H1 (cell line): ENCODE results near the gene MAPK4. TPM values are rescaled to one million over a fixed set of nuclear protein-coding genes. Genes with fewer than 3 reads are reported as not detected.

ENCODE experiments used
- CTCF ChIA-PET: fragments of 300-600 bp; sonication (Branson Sonifier 250); formaldehyde crosslinking; loops from one replicate; lab custom pipeline; 2021; ENCODE audit not compliant: partially characterized antibody; lab: Charles Lee
- POLR2A ChIA-PET: fragments of 300-600 bp; sonication (Branson Sonifier 250); formaldehyde crosslinking; loops from one replicate; lab custom pipeline; 2021; ENCODE audit warnings: inconsistent platforms; ENCODE audit not compliant: partially characterized antibody; lab: Charles Lee
- DNase-seq, 2 experiments: peaks; one replicate each; pipeline versions ENCODE4 v3.0.0 to v3.0.0-alpha.2; 2010 to 2022; ENCODE audit warnings: low spot score in 2 of 2, low read depth in 1 of 2, mixed read lengths in 1 of 2
- FAIRE-seq: peaks from 2 replicates; lab custom pipeline; 2011; peaks lifted over from hg19 to GRCh38; lab: Jason Lieb, UNC
- H2AFZ ChIP-seq: 2 replicates; pipeline ENCODE4 v1.8.1; 2012; ENCODE audit warnings: low read length, inconsistent platforms
- H2AK5ac ChIP-seq: 2 replicates; pipeline ENCODE4 v1.6.1; 2013; ENCODE audit warnings: low read depth, low read length
- H2BK120ac ChIP-seq: replicated peaks from 2 replicates; pipeline ENCODE3; 2013; ENCODE audit warnings: low read depth, low read length, inconsistent platforms
- H2BK12ac ChIP-seq: 2 replicates; pipeline ENCODE4 v1.6.1; 2013; ENCODE audit warnings: low read depth, low read length
- H2BK15ac ChIP-seq: 2 replicates; pipeline ENCODE4 v1.6.1; 2013; ENCODE audit warnings: low read length
- H2BK20ac ChIP-seq: 2 replicates; pipeline ENCODE4 v1.6.1; 2013; ENCODE audit warnings: low read length
- H2BK5ac ChIP-seq: 2 replicates; pipeline ENCODE4 v1.6.1; 2013; ENCODE audit warnings: low read depth, low read length
- H3K14ac ChIP-seq: 2 replicates; pipeline ENCODE4 v1.6.1; 2013; ENCODE audit warnings: inconsistent platforms; ENCODE audit not compliant: insufficient read length
- H3K18ac ChIP-seq: 2 replicates; pipeline ENCODE4 v1.6.1; 2013; ENCODE audit warnings: low read length; ENCODE audit errors: extremely low read depth
- H3K23ac ChIP-seq: 2 replicates; pipeline ENCODE4 v1.6.1; 2013; ENCODE audit warnings: inconsistent platforms; ENCODE audit not compliant: insufficient read length
- H3K23me2 ChIP-seq: 2 replicates; pipeline ENCODE4 v1.6.1; 2013; ENCODE audit warnings: low read depth, low read length
- H3K27ac ChIP-seq: 2 replicates; pipeline ENCODE4 v1.6.1; 2011; ENCODE audit warnings: low read depth, low read length, inconsistent platforms
- H3K27me3 ChIP-seq, 4 experiments: replicated peaks in 1 of 4; 1 replicate in 1 of 4; 2 replicates in 3 of 4; pipeline versions ENCODE4 v1.6.1 to v1.8.1; 2011 to 2013; ENCODE audit warnings: low read length in 3 of 4, mild to moderate bottlenecking in 3 of 4, inconsistent platforms in 2 of 4, mixed read lengths in 2 of 4, moderate library complexity in 1 of 4; ENCODE audit not compliant: control insufficient read depth in 3 of 4, insufficient read depth in 3 of 4; ENCODE audit errors: extremely low read depth in 1 of 4
- H3K36me3 ChIP-seq, 4 experiments: 2 replicates each; pipeline versions ENCODE4 v1.6.1 to v1.8.1; 2011 to 2013; ENCODE audit warnings: mild to moderate bottlenecking in 4 of 4, low read length in 3 of 4, moderate library complexity in 2 of 4, control low read depth in 1 of 4, inconsistent platforms in 1 of 4; ENCODE audit not compliant: insufficient read depth in 4 of 4, control insufficient read depth in 2 of 4
- H3K4ac ChIP-seq: replicated peaks from 2 replicates; pipeline ENCODE3; 2013; ENCODE audit warnings: low read length, low read depth, mixed read lengths, inconsistent platforms; ENCODE audit not compliant: insufficient read length
- H3K4me1 ChIP-seq, 4 experiments: replicated peaks in 1 of 4; 1 replicate in 1 of 4; 2 replicates in 3 of 4; pipeline versions ENCODE4 v1.6.1 to v1.8.1; 2011 to 2013; ENCODE audit warnings: low read length in 3 of 4, inconsistent platforms in 2 of 4, mixed read lengths in 1 of 4; ENCODE audit not compliant: insufficient read depth in 4 of 4, control insufficient read depth in 3 of 4
- H3K4me2 ChIP-seq, 2 experiments: 2 replicates each; pipeline versions ENCODE4 v1.6.1 to v1.8.1; 2011 to 2013; ENCODE audit warnings: low read depth in 2 of 2, low read length in 2 of 2, control low read depth in 1 of 2, inconsistent platforms in 1 of 2, mild to moderate bottlenecking in 1 of 2; ENCODE audit not compliant: insufficient read depth in 1 of 2
- H3K4me3 ChIP-seq, 4 experiments: fragments of 200-600, 300-600 bp in 1 of 4; sonication (generic), shearing (Covaris generic), sonication (Bioruptor Twin) in 1 of 4; 2 replicates each; pipeline versions ENCODE4 v1.5.1 to v1.8.1; 2011 to 2016; ENCODE audit warnings: low read length in 4 of 4, low read depth in 3 of 4, control low read depth in 2 of 4, inconsistent platforms in 2 of 4, mild to moderate bottlenecking in 2 of 4, mixed read lengths in 1 of 4, moderate library complexity in 1 of 4; ENCODE audit not compliant: insufficient read depth in 2 of 4; ENCODE audit errors: extremely low read depth in 1 of 4
- H3K56ac ChIP-seq: replicated peaks from 2 replicates; pipeline ENCODE3; 2013; ENCODE audit warnings: low read depth, mild to moderate bottlenecking, mixed read lengths, low read length, inconsistent platforms; ENCODE audit not compliant: insufficient read length
- H3K79me1 ChIP-seq: 2 replicates; pipeline ENCODE4 v1.6.1; 2013; ENCODE audit warnings: low read depth, low read length, control low read depth
- H3K79me2 ChIP-seq, 2 experiments: 2 replicates each; pipeline versions ENCODE4 v1.6.1 to v1.8.1; 2012 to 2013; ENCODE audit warnings: low read length in 2 of 2, mild to moderate bottlenecking in 2 of 2, inconsistent platforms in 1 of 2; ENCODE audit not compliant: insufficient read depth in 2 of 2, control insufficient read depth in 1 of 2
- H3K9ac ChIP-seq, 4 experiments: replicated peaks in 1 of 4; 1 replicate in 1 of 4; 2 replicates in 3 of 4; pipeline versions ENCODE4 v1.6.1 to v1.8.1; 2011 to 2013; ENCODE audit warnings: low read depth in 3 of 4, low read length in 3 of 4, control low read depth in 2 of 4, mild to moderate bottlenecking in 2 of 4, moderate library complexity in 2 of 4, inconsistent platforms in 1 of 4; ENCODE audit errors: extremely low read depth in 1 of 4
- H3K9me3 ChIP-seq, 2 experiments: 2 replicates each; pipeline versions ENCODE4 v1.6.1 to v1.8.1; 2012 to 2013; ENCODE audit warnings: mild to moderate bottlenecking in 2 of 2, moderate library complexity in 2 of 2, control low read depth in 1 of 2, inconsistent platforms in 1 of 2, low read depth in 1 of 2, low read length in 1 of 2, mixed read lengths in 1 of 2; ENCODE audit not compliant: insufficient read depth in 2 of 2
- H4K20me1 ChIP-seq, 2 experiments: replicated peaks in 1 of 2; 2 replicates each; pipeline versions ENCODE3 to v1.8.1; 2011 to 2013; ENCODE audit warnings: inconsistent platforms in 2 of 2, low read length in 2 of 2, mild to moderate bottlenecking in 1 of 2; ENCODE audit not compliant: insufficient read depth in 2 of 2, control insufficient read depth in 1 of 2
- H4K5ac ChIP-seq: 2 replicates; pipeline ENCODE4 v1.6.1; 2013; ENCODE audit warnings: low read length, low read depth, mixed read lengths, inconsistent platforms; ENCODE audit not compliant: insufficient read length
- H4K8ac ChIP-seq: 2 replicates; pipeline ENCODE4 v1.8.0; 2013; ENCODE audit warnings: mild to moderate bottlenecking, moderate library complexity, low read length, inconsistent platforms; ENCODE audit not compliant: insufficient read depth; ENCODE audit errors: extremely low read depth
- H4K91ac ChIP-seq: replicated peaks from 2 replicates; pipeline ENCODE3; 2013; ENCODE audit warnings: low read length, mixed read lengths, inconsistent platforms; ENCODE audit not compliant: insufficient read length
- BACH1 ChIP-seq: IDR thresholded peaks from 2 replicates; pipeline ENCODE4 v1.6.1; 2012; ENCODE audit warnings: low read length, improper control_type of control experiment
- CBX5 ChIP-seq: fragments of 300-800, 300-1000 bp; sonication (generic); IDR thresholded peaks from 2 replicates; pipeline ENCODE4 v1.7.1; 2016; ENCODE audit warnings: antibody characterized with exemption, low read length, low read depth
- CBX8 ChIP-seq: fragments of 300-800, 300-1000 bp; sonication (generic); IDR thresholded peaks from 2 replicates; pipeline ENCODE4 v1.7.1; 2016; ENCODE audit warnings: low read depth, low read length, borderline replicate concordance
- CEBPB ChIP-seq: IDR thresholded peaks from 2 replicates; pipeline ENCODE4 v1.6.1; 2012; ENCODE audit warnings: low read depth, low read length
- EGR1 ChIP-seq: IDR thresholded peaks from 2 replicates; pipeline ENCODE4 v1.6.1; 2011; ENCODE audit warnings: low read depth, low read length, borderline replicate concordance
- KDM5A ChIP-seq: fragments of 200-600 bp; IDR thresholded peaks from 2 replicates; pipeline ENCODE4 v1.7.1; 2012; ENCODE audit warnings: mild to moderate bottlenecking, low read length, inconsistent platforms, mixed read lengths
- MAFK ChIP-seq: IDR thresholded peaks from 2 replicates; pipeline ENCODE4 v1.6.1; 2012; ENCODE audit warnings: low read depth, mild to moderate bottlenecking, improper control_type of control experiment, low read length
- NANOG ChIP-seq: IDR thresholded peaks from 2 replicates; pipeline ENCODE4 v1.6.1; 2011; ENCODE audit warnings: low read length, low read depth, mild to moderate bottlenecking, inconsistent platforms; ENCODE audit not compliant: insufficient read depth, poor library complexity, severe bottlenecking
- SIN3A ChIP-seq, 2 experiments: IDR thresholded peaks in 1 of 2; conservative IDR thresholded peaks in 1 of 2; 2 replicates each; pipeline ENCODE4 v1.6.1; 2011 to 2012; ENCODE audit warnings: low read length in 2 of 2, improper control_type of control experiment in 1 of 2, low read depth in 1 of 2, mild to moderate bottlenecking in 1 of 2
- WGBS, 2 experiments: shearing (Covaris generic) in 1 of 2; methylation state at CpG; one replicate each; pipeline versions ENCODE4 v1.1.6 to v1.1.7; 2013 to 2015; ENCODE audit warnings: low lambda C conversion rate in 2 of 2, mixed read lengths in 2 of 2, inconsistent platforms in 1 of 2, low coverage in 1 of 2, missing lambda C conversion rate in 1 of 2; ENCODE audit not compliant: insufficient replicate concordance in 2 of 2, insufficient coverage in 1 of 2, insufficient read length in 1 of 2; ENCODE audit errors: extremely low coverage in 1 of 2, missing lambda C conversion rate in 1 of 2; 5-methylcytosine and 5-hydroxymethylcytosine counted together
- polyA plus RNA-seq, 7 experiments: library from polyadenylated mRNA; depleted of rRNA in 3 of 7; stranded (reverse) in 5 of 7; unstranded in 2 of 7; fragments of >200 nt in 5 of 7; fragments of 200-250 nt in 2 of 7; gene quantifications; 1 replicate in 5 of 7; 2 replicates in 1 of 7; 4 replicates in 1 of 7; pipeline versions ENCODE4 v1.2.1 to v1.2.3, GENCODE V29; 2011 to 2013; ENCODE audit warnings: missing spikeins in 2 of 7, mixed read lengths in 2 of 7
- total RNA-seq: library from RNA; stranded (reverse); fragmentation: NEBNext Ultra II Directional; extraction: Animal tissue kit (Norgen Biotek cat#: 25700); gene quantifications from 2 replicates; pipeline ENCODE4 v1.2.1, GENCODE V29; 2021
- TF ChIP-seq, protein P1 (sequence below): IDR thresholded peaks from 2 replicates; pipeline ENCODE4 v1.6.1; 2012; ENCODE audit warnings: inconsistent platforms

The MAPK4 gene
- total and polyA plus RNA-seq, 2 of the 8 experiments (the other 6 are each of a cell fraction or from before 2014, with no cell fraction given), result 3.2 to 3.7 TPM

DNA sequence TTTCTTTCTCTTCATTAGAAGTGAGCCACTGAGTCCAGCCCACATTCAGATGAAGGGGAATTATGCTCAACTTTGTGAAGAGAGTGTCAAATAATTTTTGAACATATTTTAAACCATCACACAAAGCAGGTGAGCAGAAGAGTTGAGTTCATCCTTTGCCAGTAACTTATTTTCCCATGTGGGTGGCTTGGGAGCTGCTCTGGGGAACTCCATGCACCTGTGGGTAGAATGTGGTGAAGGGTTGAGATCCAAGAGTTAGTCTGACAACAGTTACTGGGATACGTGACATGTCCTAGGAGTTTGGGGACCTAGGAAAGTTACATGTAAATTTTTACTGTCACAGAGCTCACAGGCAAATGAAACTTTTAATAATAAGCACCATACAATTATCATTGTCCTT, 21.6 kb downstream of the MAPK4 start:
- H3K27ac ChIP-seq, result no peak overlapping the region
- no peak overlapping the region for H3K4ac ChIP-seq
- TF ChIP-seq NANOG, result no peak
- TF ChIP-seq MAFK, result no peak
- TF ChIP-seq, protein P1, sequence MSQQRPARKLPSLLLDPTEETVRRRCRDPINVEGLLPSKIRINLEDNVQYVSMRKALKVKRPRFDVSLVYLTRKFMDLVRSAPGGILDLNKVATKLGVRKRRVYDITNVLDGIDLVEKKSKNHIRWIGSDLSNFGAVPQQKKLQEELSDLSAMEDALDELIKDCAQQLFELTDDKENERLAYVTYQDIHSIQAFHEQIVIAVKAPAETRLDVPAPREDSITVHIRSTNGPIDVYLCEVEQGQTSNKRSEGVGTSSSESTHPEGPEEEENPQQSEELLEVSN, result no peak
- TF ChIP-seq CEBPB, result no peak
- TF ChIP-seq EGR1, result no peak
- TF ChIP-seq SIN3A (conservative IDR thresholded peaks at IDR 0.05 in 1 of 2, IDR thresholded peaks at IDR 0.05 in 1 of 2; ENCODE audit: low read depth in 1 of 2, low read length in 2 of 2), result no peak
- no peak for TF ChIP-seq CBX5
- TF ChIP-seq KDM5A, result no peak
- no peak for TF ChIP-seq BACH1
- TF ChIP-seq CBX8, result no peak
- no peak overlapping the region for H3K56ac ChIP-seq
- no peaks in the 10 kb centered on the region for H3K9me3 ChIP-seq
- no peak overlapping the region for H2AK5ac ChIP-seq
- no peaks in the 10 kb centered on the region for H3K79me2 ChIP-seq
- H2BK5ac ChIP-seq, result no peak overlapping the region
- DNase-seq (no peak), FAIRE-seq (no peak)
- no peaks in the 10 kb centered on the region for H3K36me3 ChIP-seq
- CTCF ChIA-PET, result interaction anchor here (0.5 to 9.2 kb wide), 9 partner anchors 8 to 1088 kb away, joined by 3 to 85 read pairs (median 4); partner anchors contain the start of gene CFAP53
- POLR2A ChIA-PET, result no interaction called here
- H2BK12ac ChIP-seq, result no peak overlapping the region
- peaks cover 0 to 7% (median 0%) of the 10 kb centered on the region in 4 experiments; a peak in 4 of 7 replicates for H3K4me1 ChIP-seq
- no peak overlapping the region for H2AFZ ChIP-seq
- no peak overlapping the region for H2BK120ac ChIP-seq
- H4K91ac ChIP-seq, result no peak overlapping the region
- no peak overlapping the region for H4K8ac ChIP-seq
- H3K79me1 ChIP-seq, result no peaks in the 10 kb centered on the region
- H4K5ac ChIP-seq, result no peak overlapping the region
- peaks cover 0 to 3% (median 0%) of the 10 kb centered on the region in 4 experiments; a peak in 2 of 7 replicates for H3K27me3 ChIP-seq
- no peaks in the 10 kb centered on the region for H4K20me1 ChIP-seq
- no peak overlapping the region for H2BK15ac ChIP-seq
- no peak overlapping the region for H3K4me2 ChIP-seq
- H3K18ac ChIP-seq, result no peak overlapping the region
- H3K23me2 ChIP-seq, result no peaks in the 10 kb centered on the region
- H2BK20ac ChIP-seq, result no peak overlapping the region
- 87% methylated on average over 1 of the region's 1 CpG; no CpG with 5 or more reads in 1 of the 2 experiments for WGBS, 2 experiments
- H3K9ac ChIP-seq, result no peak overlapping the region
- no peak overlapping the region for H3K23ac ChIP-seq
- H3K14ac ChIP-seq, result no peak overlapping the region
- no peak overlapping the region for H3K4me3 ChIP-seq
